Measurements from ENCODE around the gene BBS5.

- TF ChIP-seq CTCF (conservative IDR thresholded peaks at IDR 0.05) (no peak), EZH2 (IDR thresholded peaks at IDR 0.05; ENCODE audit: low read depth) (no peak)
Measured at GRCh38 chr2:169468841-169469240, 10.5 kb upstream of the BBS5 start.
